Testis (tissue), 3 donors: Measurements from ENCODE around the gene KCNQ1. TPM values are rescaled to one million over a fixed set of nuclear protein-coding genes. Genes with fewer than 3 reads are reported as not detected.

Source experiments
- DNase-seq: peaks from one replicate; pipeline ENCODE4 v3.0.0-alpha.2; 2019
- H3K27ac ChIP-seq, 2 donors: fragments of 200-600 bp; sonication (generic); one replicate each; pipeline ENCODE4 v1.5.1; 2019
- H3K27me3 ChIP-seq: fragments of 200-600 bp; sonication (generic); one replicate; pipeline ENCODE4 v1.5.1; 2019
- H3K36me3 ChIP-seq: fragments of 200-600 bp; sonication (generic); one replicate; pipeline ENCODE4 v1.5.1; 2017; ENCODE audit warnings: low read depth; ENCODE audit errors: missing control alignments
- H3K4me1 ChIP-seq: fragments of 200-600 bp; sonication (generic); one replicate; pipeline ENCODE4 v1.5.1; 2019
- H3K4me3 ChIP-seq, 2 donors: fragments of 200-600 bp; sonication (generic); one replicate each; pipeline ENCODE4 v1.5.1; 2017 to 2019
- H3K9me3 ChIP-seq: fragments of 200-600 bp; sonication (generic); one replicate; pipeline ENCODE4 v1.5.1; 2017
- POLR2A ChIP-seq: fragments of 450-650 bp; IDR thresholded peaks from one replicate; pipeline ENCODE4 v1.6.1; 2017; ENCODE audit warnings: antibody characterized with exemption, mild to moderate bottlenecking, moderate library complexity
- WGBS, 2 donors: methylation state at CpG; one replicate each; pipeline ENCODE4 v1.1.5; 2018; 5-methylcytosine and 5-hydroxymethylcytosine counted together
- intact Hi-C: fragments of 100-400 bp; cut with DNase I; formaldehyde crosslinking; loops from one replicate; pipeline ENCODE4 v1.15.1; 2023; ENCODE audit warnings: low total_unique reads
- polyA plus RNA-seq: library from polyadenylated mRNA; stranded (reverse); fragments of 350-450 nt; fragmentation: Illumina TruSeq; extraction: RNeasy Lipid Tissue Mini Kit (QIAGEN cat#74804); gene quantifications from one replicate; pipeline ENCODE4 v1.2.3, GENCODE V29; 2014; ENCODE audit warnings: low read depth, low replicate concordance; ENCODE audit not compliant: insufficient read depth
- total RNA-seq, 2 donors: library from RNA; depleted of rRNA; stranded (reverse); fragments of >200 nt; gene quantifications; one replicate each; pipeline ENCODE4 v1.2.3, GENCODE V29; 2016
- TF ChIP-seq, protein P1 (sequence below), 3 experiments: fragments of 450-650 bp in 2 of 3; fragments of 200-600 bp in 1 of 3; sonication (generic) in 1 of 3; IDR thresholded peaks; one replicate each; pipeline ENCODE4 v1.5.1; 2016 to 2019; ENCODE audit warnings: antibody characterized with exemption in 3 of 3, mild to moderate bottlenecking in 2 of 3, moderate library complexity in 1 of 3

The KCNQ1 gene
- total and polyA plus RNA-seq, 3 donors from 2014 or later: 6.0 to 24.2 (median 12.8) TPM

DNA sequence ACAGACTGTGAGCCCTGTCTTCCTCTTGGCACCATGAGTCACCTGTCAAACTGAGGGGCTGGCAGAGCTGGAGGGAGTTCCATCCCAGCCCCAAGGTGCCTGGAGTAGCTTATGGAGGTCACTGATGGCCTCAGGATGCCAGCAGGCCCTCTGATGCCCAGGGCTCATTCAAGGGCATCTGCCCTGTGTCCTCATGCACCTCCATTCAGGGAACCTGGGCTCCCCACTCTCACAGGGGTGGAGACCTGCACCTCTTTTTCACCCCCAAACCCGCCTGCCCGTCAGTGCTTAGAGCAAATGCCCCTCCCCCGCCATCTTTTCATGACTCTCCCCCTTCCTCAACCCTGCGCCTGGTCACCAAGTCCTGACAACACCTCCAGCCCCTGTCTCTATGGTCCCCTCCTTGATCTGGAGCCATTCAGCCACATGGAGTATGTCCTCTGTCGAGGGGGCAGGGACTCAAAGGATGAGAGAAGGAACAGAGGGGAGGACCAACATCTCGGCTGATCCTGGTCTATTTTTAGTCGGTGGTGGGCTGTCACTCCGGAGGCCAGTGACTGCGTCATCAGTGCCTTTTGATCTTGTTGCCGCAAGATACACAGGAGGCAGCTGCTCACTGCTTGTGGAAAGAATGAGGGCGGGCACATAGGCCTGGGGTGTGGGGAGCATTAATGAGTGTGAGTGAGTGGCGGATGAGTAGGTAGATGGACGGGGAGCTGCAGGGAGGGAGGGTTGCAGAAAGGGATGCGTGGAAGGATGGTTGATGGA lies 368.5 kb downstream of the KCNQ1 start:
- Histone ChIP-seq H3K4me1 (peaks cover 6% of the 10 kb centered on the region), H3K9me3 (no peaks in the 10 kb centered on the region), H3K27me3 (no peaks in the 10 kb centered on the region), H3K4me3 (no peak overlapping the region), H3K36me3 (no peaks in the 10 kb centered on the region), H3K27ac (no peak overlapping the region)
- no peak for DNase-seq
- 76 to 77% methylated on average over 14 of the region's 14 CpGs for WGBS, 2 donors
- intact Hi-C loops: no loop called here
- TF ChIP-seq, protein P1, sequence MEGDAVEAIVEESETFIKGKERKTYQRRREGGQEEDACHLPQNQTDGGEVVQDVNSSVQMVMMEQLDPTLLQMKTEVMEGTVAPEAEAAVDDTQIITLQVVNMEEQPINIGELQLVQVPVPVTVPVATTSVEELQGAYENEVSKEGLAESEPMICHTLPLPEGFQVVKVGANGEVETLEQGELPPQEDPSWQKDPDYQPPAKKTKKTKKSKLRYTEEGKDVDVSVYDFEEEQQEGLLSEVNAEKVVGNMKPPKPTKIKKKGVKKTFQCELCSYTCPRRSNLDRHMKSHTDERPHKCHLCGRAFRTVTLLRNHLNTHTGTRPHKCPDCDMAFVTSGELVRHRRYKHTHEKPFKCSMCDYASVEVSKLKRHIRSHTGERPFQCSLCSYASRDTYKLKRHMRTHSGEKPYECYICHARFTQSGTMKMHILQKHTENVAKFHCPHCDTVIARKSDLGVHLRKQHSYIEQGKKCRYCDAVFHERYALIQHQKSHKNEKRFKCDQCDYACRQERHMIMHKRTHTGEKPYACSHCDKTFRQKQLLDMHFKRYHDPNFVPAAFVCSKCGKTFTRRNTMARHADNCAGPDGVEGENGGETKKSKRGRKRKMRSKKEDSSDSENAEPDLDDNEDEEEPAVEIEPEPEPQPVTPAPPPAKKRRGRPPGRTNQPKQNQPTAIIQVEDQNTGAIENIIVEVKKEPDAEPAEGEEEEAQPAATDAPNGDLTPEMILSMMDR (IDR thresholded peaks at IDR 0.05): no peak
- no peak for TF ChIP-seq POLR2A

DNA sequence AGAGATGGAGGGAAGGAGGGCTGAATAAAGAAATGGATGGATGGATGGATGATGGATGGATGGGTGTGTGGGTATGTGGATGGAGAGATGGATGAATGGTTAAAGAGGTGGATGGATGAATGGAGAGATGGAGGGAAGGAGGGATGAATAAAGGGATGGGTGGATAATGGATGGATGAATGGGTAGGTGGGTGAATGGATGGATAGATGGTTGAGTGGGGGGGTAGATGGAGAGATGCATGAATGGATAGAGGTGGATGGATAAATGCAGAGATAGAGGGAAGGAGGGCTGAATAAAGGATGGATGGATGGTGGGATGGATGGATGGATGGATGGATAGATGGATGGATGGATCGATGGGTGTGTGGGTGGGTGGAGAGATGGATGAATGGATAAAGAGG lies 369.2 kb downstream of the KCNQ1 start:
- Histone ChIP-seq H3K4me3 (no peak overlapping the region), H3K27me3 (no peaks in the 10 kb centered on the region), H3K9me3 (no peaks in the 10 kb centered on the region), H3K4me1 (peaks cover 6% of the 10 kb centered on the region), H3K36me3 (no peaks in the 10 kb centered on the region), H3K27ac (no peak overlapping the region)
- WGBS, 2 donors: 88 to 96% methylated on average over 1 of the region's 1 CpG
- TF ChIP-seq, protein P1 (IDR thresholded peaks at IDR 0.05): no peak
- no peak for TF ChIP-seq POLR2A
- no peak for DNase-seq
- intact Hi-C loops: no loop called here

DNA sequence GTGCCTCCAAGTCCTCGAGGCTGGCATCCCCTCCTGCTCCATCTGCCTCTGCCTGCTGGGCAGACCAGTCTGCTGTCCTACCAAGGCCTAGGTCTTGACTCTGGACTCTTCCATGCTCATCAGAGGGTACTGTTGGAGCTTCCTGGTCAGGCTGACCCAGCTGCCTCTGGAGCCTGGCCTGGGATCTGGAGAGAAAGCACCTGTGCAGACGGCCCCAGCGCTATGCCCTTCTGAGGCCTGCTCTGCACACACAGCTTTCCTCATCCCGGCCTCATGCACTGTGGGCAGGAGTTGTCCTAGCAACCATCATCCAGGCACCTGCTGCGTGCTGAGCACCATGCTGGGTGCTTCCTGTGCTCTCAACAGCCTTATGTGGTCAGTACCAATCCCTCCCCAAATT lies 369.9 kb downstream of the KCNQ1 start:
- 90 to 95% methylated on average over 3 to 5 of the region's 5 CpGs for WGBS, 2 donors
- intact Hi-C loops: no loop called here
- H3K27ac ChIP-seq: no peak overlapping the region
- no peak overlapping the region for H3K4me3 ChIP-seq
- no peaks in the 10 kb centered on the region for H3K36me3 ChIP-seq
- no peaks in the 10 kb centered on the region for H3K27me3 ChIP-seq
- DNase-seq: no peak
- no peak for TF ChIP-seq POLR2A
- TF ChIP-seq, protein P1 (IDR thresholded peaks at IDR 0.05): no peak
- no peaks in the 10 kb centered on the region for H3K9me3 ChIP-seq
- peaks cover 6% of the 10 kb centered on the region for H3K4me1 ChIP-seq

DNA sequence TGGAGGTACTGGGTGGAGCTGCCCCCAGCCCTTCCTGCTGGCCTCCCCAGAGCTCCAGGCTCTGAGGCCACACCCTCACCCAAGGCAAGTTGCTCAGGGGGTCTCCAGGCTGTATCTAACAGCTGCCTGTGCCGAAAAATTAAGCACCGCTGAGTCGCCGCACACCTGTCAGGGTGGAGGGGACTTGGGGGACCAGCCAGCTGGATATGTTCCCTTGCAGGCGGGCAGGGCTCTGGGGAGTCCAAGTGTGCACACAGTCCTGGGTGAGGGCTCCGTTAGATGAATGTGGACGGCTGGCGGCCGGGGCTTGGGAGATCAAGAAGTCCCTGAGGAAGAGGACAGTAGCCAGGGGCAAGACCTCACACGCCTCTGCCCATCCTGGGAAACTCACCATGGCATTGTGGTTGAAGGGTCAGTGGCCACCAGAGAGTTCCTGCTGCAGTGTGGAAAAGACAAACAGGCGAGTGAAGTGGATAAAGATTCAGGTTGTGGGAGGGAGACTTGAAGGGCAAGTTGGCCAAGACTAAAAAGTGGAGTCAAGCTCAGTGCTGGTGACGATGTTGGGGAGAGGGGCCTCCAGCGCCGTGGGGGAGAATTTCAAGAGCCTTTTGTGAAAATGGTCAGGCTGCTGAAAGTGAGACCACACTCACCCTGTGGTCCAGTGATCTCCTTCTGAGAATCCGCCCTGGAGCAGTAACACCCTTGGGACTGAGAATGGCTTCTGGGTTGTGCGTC lies 371.1 kb downstream of the KCNQ1 start:
- no peak for TF ChIP-seq POLR2A
- TF ChIP-seq, protein P1 (IDR thresholded peaks at IDR 0.05): no peak
- Histone ChIP-seq H3K4me1 (peaks cover 6% of the 10 kb centered on the region), H3K4me3 (no peak overlapping the region), H3K27ac (no peak overlapping the region), H3K27me3 (no peaks in the 10 kb centered on the region), H3K36me3 (no peaks in the 10 kb centered on the region), H3K9me3 (no peaks in the 10 kb centered on the region)
- intact Hi-C loops: no loop called here
- no peak for DNase-seq
- 94 to 95% methylated on average over 11 to 16 of the region's 16 CpGs for WGBS, 2 donors
